Liver (tissue), 3 donors: Measurements from ENCODE around the gene S100A13.

Source experiments
- EGR1 ChIP-seq, 2 donors: IDR thresholded peaks; 2 replicates each; pipeline ENCODE4 v1.6.1; 2016 to 2018; ENCODE audit warnings: antibody characterized with exemption in 2 of 2, low read depth in 2 of 2
- FOXA1 ChIP-seq: IDR thresholded peaks from 2 replicates; pipeline ENCODE4 v1.6.1; 2016; ENCODE audit warnings: antibody characterized with exemption
- HNF4A ChIP-seq, 2 donors: conservative IDR thresholded peaks; 2 replicates each; pipeline ENCODE4 v1.6.1; 2016; ENCODE audit warnings: antibody characterized with exemption in 2 of 2, mild to moderate bottlenecking in 2 of 2
- JUND ChIP-seq, 2 donors: IDR thresholded peaks; 2 replicates each; pipeline ENCODE4 v1.6.1; 2016; ENCODE audit warnings: antibody characterized with exemption in 2 of 2
- RAD21 ChIP-seq, 2 donors: IDR thresholded peaks; 2 replicates each; pipeline ENCODE4 v1.6.1; 2016; ENCODE audit warnings: antibody characterized with exemption in 2 of 2, mild to moderate bottlenecking in 2 of 2
- RXRA ChIP-seq, 2 donors: IDR thresholded peaks; 2 replicates each; pipeline ENCODE4 v1.6.1; 2017 to 2018; ENCODE audit warnings: antibody characterized with exemption in 2 of 2, mild to moderate bottlenecking in 1 of 2
- TF ChIP-seq, protein P1 (sequence below): fragments of 150-350 bp; IDR thresholded peaks from 2 replicates; pipeline ENCODE4 v1.5.1; 2017; ENCODE audit warnings: improper control_type of control experiment, low read depth, low read length; ENCODE audit not compliant: missing input control
- TF ChIP-seq, protein P2 (sequence below): IDR thresholded peaks from 2 replicates; pipeline ENCODE4 v1.6.1; 2016; ENCODE audit warnings: antibody characterized with exemption, mild to moderate bottlenecking
- TF ChIP-seq, protein P3 (sequence below): IDR thresholded peaks from 2 replicates; pipeline ENCODE4 v1.6.1; 2016; ENCODE audit warnings: antibody characterized with exemption
- donor health status: healthy.
- donor health status: healthy.

DNA sequence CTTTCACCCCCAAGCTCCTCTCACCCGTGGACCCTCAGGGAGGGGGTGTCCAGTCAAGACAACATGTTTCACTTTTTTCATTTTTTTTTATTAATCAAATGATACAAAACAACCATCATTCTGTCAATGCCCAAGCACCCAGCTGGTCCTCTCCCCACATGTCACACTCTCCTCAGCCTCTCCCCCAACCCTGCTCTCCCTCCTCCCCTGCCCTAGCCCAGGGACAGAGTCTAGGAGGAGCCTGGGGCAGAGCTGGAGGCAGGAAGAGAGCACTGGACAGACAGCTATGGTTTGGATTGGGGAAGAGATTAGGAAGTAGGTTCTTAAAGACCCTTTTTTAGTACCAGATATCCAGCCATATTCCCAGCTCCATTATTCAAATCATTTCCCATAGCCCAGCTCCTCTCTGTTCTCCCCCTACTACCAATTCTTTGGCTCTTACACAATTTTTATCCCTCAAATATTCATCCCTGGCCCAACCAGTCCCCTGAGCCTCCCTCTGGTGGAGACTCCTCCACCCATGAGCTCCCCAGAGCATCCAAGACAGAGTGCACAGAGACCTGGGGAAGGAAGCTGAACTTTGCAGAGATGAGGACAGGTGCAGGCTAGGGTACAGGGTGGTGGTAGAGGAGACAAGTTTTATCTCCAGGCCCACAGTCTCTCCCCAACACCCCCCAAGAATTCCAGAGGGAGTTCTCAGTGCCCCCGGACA is 13.0 kb downstream of the S100A13 start:
- no peak for TF ChIP-seq HNF4A (conservative IDR thresholded peaks at IDR 0.05)
- TF ChIP-seq, protein P1, sequence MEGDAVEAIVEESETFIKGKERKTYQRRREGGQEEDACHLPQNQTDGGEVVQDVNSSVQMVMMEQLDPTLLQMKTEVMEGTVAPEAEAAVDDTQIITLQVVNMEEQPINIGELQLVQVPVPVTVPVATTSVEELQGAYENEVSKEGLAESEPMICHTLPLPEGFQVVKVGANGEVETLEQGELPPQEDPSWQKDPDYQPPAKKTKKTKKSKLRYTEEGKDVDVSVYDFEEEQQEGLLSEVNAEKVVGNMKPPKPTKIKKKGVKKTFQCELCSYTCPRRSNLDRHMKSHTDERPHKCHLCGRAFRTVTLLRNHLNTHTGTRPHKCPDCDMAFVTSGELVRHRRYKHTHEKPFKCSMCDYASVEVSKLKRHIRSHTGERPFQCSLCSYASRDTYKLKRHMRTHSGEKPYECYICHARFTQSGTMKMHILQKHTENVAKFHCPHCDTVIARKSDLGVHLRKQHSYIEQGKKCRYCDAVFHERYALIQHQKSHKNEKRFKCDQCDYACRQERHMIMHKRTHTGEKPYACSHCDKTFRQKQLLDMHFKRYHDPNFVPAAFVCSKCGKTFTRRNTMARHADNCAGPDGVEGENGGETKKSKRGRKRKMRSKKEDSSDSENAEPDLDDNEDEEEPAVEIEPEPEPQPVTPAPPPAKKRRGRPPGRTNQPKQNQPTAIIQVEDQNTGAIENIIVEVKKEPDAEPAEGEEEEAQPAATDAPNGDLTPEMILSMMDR = no peak
- TF ChIP-seq, protein P2, sequence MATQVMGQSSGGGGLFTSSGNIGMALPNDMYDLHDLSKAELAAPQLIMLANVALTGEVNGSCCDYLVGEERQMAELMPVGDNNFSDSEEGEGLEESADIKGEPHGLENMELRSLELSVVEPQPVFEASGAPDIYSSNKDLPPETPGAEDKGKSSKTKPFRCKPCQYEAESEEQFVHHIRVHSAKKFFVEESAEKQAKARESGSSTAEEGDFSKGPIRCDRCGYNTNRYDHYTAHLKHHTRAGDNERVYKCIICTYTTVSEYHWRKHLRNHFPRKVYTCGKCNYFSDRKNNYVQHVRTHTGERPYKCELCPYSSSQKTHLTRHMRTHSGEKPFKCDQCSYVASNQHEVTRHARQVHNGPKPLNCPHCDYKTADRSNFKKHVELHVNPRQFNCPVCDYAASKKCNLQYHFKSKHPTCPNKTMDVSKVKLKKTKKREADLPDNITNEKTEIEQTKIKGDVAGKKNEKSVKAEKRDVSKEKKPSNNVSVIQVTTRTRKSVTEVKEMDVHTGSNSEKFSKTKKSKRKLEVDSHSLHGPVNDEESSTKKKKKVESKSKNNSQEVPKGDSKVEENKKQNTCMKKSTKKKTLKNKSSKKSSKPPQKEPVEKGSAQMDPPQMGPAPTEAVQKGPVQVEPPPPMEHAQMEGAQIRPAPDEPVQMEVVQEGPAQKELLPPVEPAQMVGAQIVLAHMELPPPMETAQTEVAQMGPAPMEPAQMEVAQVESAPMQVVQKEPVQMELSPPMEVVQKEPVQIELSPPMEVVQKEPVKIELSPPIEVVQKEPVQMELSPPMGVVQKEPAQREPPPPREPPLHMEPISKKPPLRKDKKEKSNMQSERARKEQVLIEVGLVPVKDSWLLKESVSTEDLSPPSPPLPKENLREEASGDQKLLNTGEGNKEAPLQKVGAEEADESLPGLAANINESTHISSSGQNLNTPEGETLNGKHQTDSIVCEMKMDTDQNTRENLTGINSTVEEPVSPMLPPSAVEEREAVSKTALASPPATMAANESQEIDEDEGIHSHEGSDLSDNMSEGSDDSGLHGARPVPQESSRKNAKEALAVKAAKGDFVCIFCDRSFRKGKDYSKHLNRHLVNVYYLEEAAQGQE = no peak
- TF ChIP-seq, protein P3, sequence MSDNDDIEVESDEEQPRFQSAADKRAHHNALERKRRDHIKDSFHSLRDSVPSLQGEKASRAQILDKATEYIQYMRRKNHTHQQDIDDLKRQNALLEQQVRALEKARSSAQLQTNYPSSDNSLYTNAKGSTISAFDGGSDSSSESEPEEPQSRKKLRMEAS = no peak
- no peak for TF ChIP-seq RAD21 (IDR thresholded peaks at IDR 0.05)
- TF ChIP-seq JUND (IDR thresholded peaks at IDR 0.05) = no peak
- TF ChIP-seq RXRA (IDR thresholded peaks at IDR 0.05) = no peak
- no peak for TF ChIP-seq EGR1 (IDR thresholded peaks at IDR 0.05; ENCODE audit: low read depth in 2 of 2)
- no peak for TF ChIP-seq FOXA1
